Fibroblast of lung (primary cell): ENCODE data around the gene RPS6KA2. TPM values are rescaled to one million over a fixed set of nuclear protein-coding genes. Genes with fewer than 3 reads are reported as not detected.

Experiments used
- DNase-seq, 2 donors: peaks; one replicate each; pipeline versions ENCODE4 v3.0.0 to v3.0.0-alpha.2; 2010; ENCODE audit warnings: low read depth in 2 of 2
- H2AFZ ChIP-seq: 2 replicates; pipeline ENCODE4 v1.5.1; 2012; ENCODE audit warnings: low read length, control low read depth, inconsistent platforms
- H3K27ac ChIP-seq: 2 replicates; pipeline ENCODE4 v1.5.1; 2011; ENCODE audit warnings: low read length, control low read depth; ENCODE audit not compliant: insufficient read depth
- H3K27me3 ChIP-seq: 2 replicates; pipeline ENCODE4 v1.5.1; 2011; ENCODE audit warnings: mild to moderate bottlenecking, low read length; ENCODE audit not compliant: control insufficient read depth, insufficient read depth
- H3K36me3 ChIP-seq: 2 replicates; pipeline ENCODE4 v1.5.1; 2011; ENCODE audit warnings: low read length; ENCODE audit not compliant: control insufficient read depth, insufficient read depth
- H3K4me1 ChIP-seq: 2 replicates; pipeline ENCODE4 v1.5.1; 2011; ENCODE audit warnings: low read length; ENCODE audit not compliant: control insufficient read depth, insufficient read depth; ENCODE audit errors: extremely low read depth
- H3K4me2 ChIP-seq: 2 replicates; pipeline ENCODE4 v1.5.1; 2011; ENCODE audit warnings: low read length, control low read depth; ENCODE audit not compliant: insufficient read depth; ENCODE audit errors: extremely low read depth
- H3K4me3 ChIP-seq, 4 experiments: fragments of 200-600 bp in 1 of 4; sonication (generic) in 1 of 4; replicated peaks in 1 of 4; 2 replicates each; pipeline ENCODE4 v1.5.1; 2011 to 2016; ENCODE audit warnings: low read length in 4 of 4, low read depth in 3 of 4, mild to moderate bottlenecking in 3 of 4, control low read depth in 2 of 4, inconsistent platforms in 1 of 4, mixed read lengths in 1 of 4; ENCODE audit not compliant: insufficient read depth in 1 of 4; ENCODE audit errors: control extremely low read depth in 1 of 4
- H3K79me2 ChIP-seq: 2 replicates; pipeline ENCODE4 v1.5.1; 2012; ENCODE audit warnings: mild to moderate bottlenecking, low read length, inconsistent platforms; ENCODE audit not compliant: control insufficient read depth, insufficient read depth
- H3K9ac ChIP-seq: 2 replicates; pipeline ENCODE4 v1.5.1; 2011; ENCODE audit warnings: mild to moderate bottlenecking, low read length, control low read depth; ENCODE audit not compliant: insufficient read depth
- H3K9me3 ChIP-seq: 2 replicates; pipeline ENCODE4 v1.5.1; 2012; ENCODE audit warnings: low read depth, low read length; ENCODE audit not compliant: control insufficient read depth, insufficient read depth
- H4K20me1 ChIP-seq: 2 replicates; pipeline ENCODE4 v1.5.1; 2011; ENCODE audit warnings: low read length; ENCODE audit not compliant: control insufficient read depth, insufficient read depth; ENCODE audit errors: extremely low read depth
- CTCF ChIP-seq, 2 donors: IDR thresholded peaks in 1 of 2; conservative IDR thresholded peaks in 1 of 2; 1 replicate in 1 of 2; 2 replicates in 1 of 2; pipeline ENCODE4 v1.5.1; 2011 to 2012; ENCODE audit warnings: low read length in 2 of 2, control low read depth in 1 of 2, inconsistent platforms in 1 of 2, low read depth in 1 of 2, mild to moderate bottlenecking in 1 of 2
- EZH2 ChIP-seq: IDR thresholded peaks from 2 replicates; pipeline ENCODE4 v1.5.1; 2012; ENCODE audit warnings: low read length, control low read depth, mild to moderate bottlenecking; ENCODE audit errors: missing control alignments
- polyA plus RNA-seq, 2 donors: library from polyadenylated mRNA; depleted of rRNA in 1 of 2; stranded (reverse) in 1 of 2; unstranded in 1 of 2; fragments of >200 nt; gene quantifications; 2 replicates each; pipeline ENCODE4 v1.2.1, GENCODE V29; 2011 to 2012; ENCODE audit warnings: missing spikeins in 1 of 2
- total RNA-seq: library from RNA; depleted of rRNA; stranded (reverse); fragments of >200 nt; gene quantifications from 2 replicates; pipeline ENCODE4 v1.2.1, GENCODE V29; 2014

The RPS6KA2 gene
- total and polyA plus RNA-seq, 2 donors (not counting 1 experiment from before 2014, with no cell fraction given) = 66.8 to 116 TPM

GRCh38 chr6:166545156-166546034 is 81.7 kb downstream of the RPS6KA2 start:
- no peak overlapping the region for H3K9ac ChIP-seq
- TF ChIP-seq CTCF (conservative IDR thresholded peaks at IDR 0.05 in 1 of 2, IDR thresholded peaks at IDR 0.05 in 1 of 2; ENCODE audit: low read depth in 1 of 2, low read length in 2 of 2) (no peak), EZH2 (no peak)
- H3K27ac ChIP-seq = no peak overlapping the region
- H3K36me3 ChIP-seq = no peaks in the 10 kb centered on the region
- DNase-seq = no peak
- no peaks in the 10 kb centered on the region for H3K4me1 ChIP-seq
- H3K9me3 ChIP-seq = no peaks in the 10 kb centered on the region
- no peak overlapping the region for H2AFZ ChIP-seq
- no peaks in the 10 kb centered on the region for H4K20me1 ChIP-seq
- H3K79me2 ChIP-seq = no peaks in the 10 kb centered on the region
- no peak overlapping the region for H3K4me2 ChIP-seq
- no peaks in the 10 kb centered on the region for H3K27me3 ChIP-seq
- no peak overlapping the region for H3K4me3 ChIP-seq

GRCh38 chr6:166544296-166544605 is 82.8 kb downstream of the RPS6KA2 start:
- TF ChIP-seq EZH2 (no peak), CTCF (conservative IDR thresholded peaks at IDR 0.05 in 1 of 2, IDR thresholded peaks at IDR 0.05 in 1 of 2; ENCODE audit: low read depth in 1 of 2, low read length in 2 of 2) (no peak)
- no peaks in the 10 kb centered on the region for H3K9me3 ChIP-seq
- H3K4me2 ChIP-seq = no peak overlapping the region
- no peak overlapping the region for H3K4me3 ChIP-seq
- H3K27ac ChIP-seq = no peak overlapping the region
- H3K4me1 ChIP-seq = no peaks in the 10 kb centered on the region
- H3K79me2 ChIP-seq = no peaks in the 10 kb centered on the region
- no peak for DNase-seq
- no peak overlapping the region for H3K9ac ChIP-seq
- no peak overlapping the region for H2AFZ ChIP-seq
- H3K27me3 ChIP-seq = no peaks in the 10 kb centered on the region
- no peaks in the 10 kb centered on the region for H3K36me3 ChIP-seq
- H4K20me1 ChIP-seq = no peaks in the 10 kb centered on the region

- Histone ChIP-seq H3K9me3 (no peaks in the 10 kb centered on the region), H4K20me1 (no peaks in the 10 kb centered on the region), H3K4me1 (no peaks in the 10 kb centered on the region), H3K27ac (no peak overlapping the region), H3K4me2 (no peak overlapping the region), H3K9ac (no peak overlapping the region), H3K4me3 (no peak overlapping the region), H3K27me3 (no peaks in the 10 kb centered on the region), H2AFZ (no peak overlapping the region), H3K79me2 (no peaks in the 10 kb centered on the region), H3K36me3 (no peaks in the 10 kb centered on the region)
- DNase-seq = no peak
- TF ChIP-seq CTCF (conservative IDR thresholded peaks at IDR 0.05 in 1 of 2, IDR thresholded peaks at IDR 0.05 in 1 of 2; ENCODE audit: low read depth in 1 of 2, low read length in 2 of 2) (no peak), EZH2 (no peak)
Observed at GRCh38 chr6:166543603-166544295, 83.3 kb downstream of the RPS6KA2 start.
